Trophoblast cell (in vitro differentiated cells and primary cell): ENCODE measurements around the gene MAN1C1.

Experiments
- DNase-seq, 2 donors: peaks; one replicate each; pipeline ENCODE4 v3.0.0-alpha.2; 2016
- H2AFZ ChIP-seq: 2 replicates; pipeline ENCODE4 v1.6.1; 2013; ENCODE audit warnings: low read length, moderate library complexity, mild to moderate bottlenecking; ENCODE audit not compliant: insufficient read depth, poor library complexity
- H2AK5ac ChIP-seq: 2 replicates; pipeline ENCODE4 v1.6.1; 2013; ENCODE audit warnings: mild to moderate bottlenecking, low read length
- H2BK120ac ChIP-seq: 2 replicates; pipeline ENCODE4 v1.6.1; 2013; ENCODE audit warnings: low read length, mild to moderate bottlenecking, moderate library complexity; ENCODE audit not compliant: insufficient read depth, poor library complexity
- H2BK12ac ChIP-seq: 2 replicates; pipeline ENCODE4 v1.6.1; 2013; ENCODE audit warnings: mild to moderate bottlenecking, low read length, moderate library complexity
- H2BK5ac ChIP-seq: 2 replicates; pipeline ENCODE4 v1.6.1; 2013; ENCODE audit warnings: low read length, low read depth, moderate library complexity, mild to moderate bottlenecking; ENCODE audit not compliant: poor library complexity
- H3K14ac ChIP-seq: 2 replicates; pipeline ENCODE4 v1.6.1; 2013; ENCODE audit warnings: mild to moderate bottlenecking, low read length
- H3K18ac ChIP-seq: 2 replicates; pipeline ENCODE4 v1.6.1; 2013; ENCODE audit warnings: mild to moderate bottlenecking, low read length
- H3K23ac ChIP-seq: 2 replicates; pipeline ENCODE4 v1.6.1; 2013; ENCODE audit warnings: low read length
- H3K27ac ChIP-seq: 2 replicates; pipeline ENCODE4 v1.5.1; 2013; ENCODE audit warnings: low read depth, mild to moderate bottlenecking, inconsistent platforms, low read length, moderate library complexity
- H3K27me3 ChIP-seq: 2 replicates; pipeline ENCODE4 v1.6.1; 2013; ENCODE audit warnings: inconsistent platforms, mild to moderate bottlenecking, low read length, moderate library complexity; ENCODE audit not compliant: insufficient read depth
- H3K36me3 ChIP-seq, 2 experiments: 1 replicate in 1 of 2; 2 replicates in 1 of 2; pipeline ENCODE4 v1.6.1; 2013; ENCODE audit warnings: low read length in 2 of 2, mild to moderate bottlenecking in 2 of 2, moderate library complexity in 1 of 2; ENCODE audit not compliant: insufficient read depth in 2 of 2, control insufficient read depth in 1 of 2
- H3K4ac ChIP-seq: 2 replicates; pipeline ENCODE4 v1.6.1; 2013; ENCODE audit warnings: low read depth, mild to moderate bottlenecking, low read length, moderate library complexity
- H3K4me1 ChIP-seq, 2 experiments: 1 replicate in 1 of 2; 2 replicates in 1 of 2; pipeline ENCODE4 v1.6.1; 2013; ENCODE audit warnings: low read length in 2 of 2, mild to moderate bottlenecking in 2 of 2, moderate library complexity in 1 of 2; ENCODE audit not compliant: insufficient read depth in 2 of 2, control insufficient read depth in 1 of 2
- H3K4me2 ChIP-seq: 2 replicates; pipeline ENCODE4 v1.6.1; 2013; ENCODE audit warnings: inconsistent platforms, mild to moderate bottlenecking, low read length, moderate library complexity
- H3K4me3 ChIP-seq: 2 replicates; pipeline ENCODE4 v1.5.1; 2013; ENCODE audit warnings: mild to moderate bottlenecking, low read depth, low read length, inconsistent platforms
- H3K79me1 ChIP-seq: one replicate; pipeline ENCODE4 v1.6.1; 2013; ENCODE audit warnings: low read length
- H3K79me2 ChIP-seq: 2 replicates; pipeline ENCODE4 v1.6.1; 2013; ENCODE audit warnings: low read length, mild to moderate bottlenecking; ENCODE audit not compliant: control insufficient read depth, insufficient read depth, poor library complexity
- H3K9ac ChIP-seq: 2 replicates; pipeline ENCODE4 v1.6.1; 2013; ENCODE audit warnings: mild to moderate bottlenecking, low read length
- H3K9me3 ChIP-seq: 2 replicates; pipeline ENCODE4 v1.6.1; 2013; ENCODE audit warnings: low read depth, mild to moderate bottlenecking, control low read depth, inconsistent platforms, low read length; ENCODE audit not compliant: insufficient read depth
- H4K12ac ChIP-seq: 2 replicates; pipeline ENCODE4 v1.6.1; 2013; ENCODE audit warnings: low read depth, mild to moderate bottlenecking, low read length, moderate library complexity
- H4K8ac ChIP-seq: 2 replicates; pipeline ENCODE4 v1.6.1; 2013; ENCODE audit warnings: low read depth, mild to moderate bottlenecking, low read length, moderate library complexity
- H4K91ac ChIP-seq: one replicate; pipeline ENCODE4 v1.6.1; 2013; ENCODE audit warnings: low read depth, mild to moderate bottlenecking, low read length, moderate library complexity
- WGBS: extraction: QIAGEN DNeasy Blood & Tissue Kit; methylation state at CpG from one replicate; pipeline ENCODE4 v1.1.7; 2013; ENCODE audit warnings: missing lambda C conversion rate; ENCODE audit not compliant: insufficient read length, insufficient coverage; ENCODE audit errors: extremely low coverage; 5-methylcytosine and 5-hydroxymethylcytosine counted together

The MAN1C1 gene

GRCh38 chr1:25735956-25736529 lies 119.5 kb downstream of the MAN1C1 start:
- Histone ChIP-seq H3K79me2 (no peaks in the 10 kb centered on the region), H3K4me1 (no peaks in the 10 kb centered on the region), H2AFZ (no peak overlapping the region), H2AK5ac (no peak overlapping the region), H3K4me3 (no peak overlapping the region), H2BK120ac (no peak overlapping the region), H3K27ac (no peak overlapping the region), H3K9me3 (no peaks in the 10 kb centered on the region), H4K91ac (no peak overlapping the region), H3K14ac (no peak overlapping the region), H3K9ac (no peak overlapping the region), H3K4ac (no peak overlapping the region), H4K8ac (no peak overlapping the region), H3K27me3 (no peaks in the 10 kb centered on the region), H3K18ac (no peak overlapping the region), H3K23ac (no peak overlapping the region), H3K79me1 (no peaks in the 10 kb centered on the region), H2BK5ac (no peak overlapping the region), H3K36me3 (no peaks in the 10 kb centered on the region), H4K12ac (no peak overlapping the region), H2BK12ac (no peak overlapping the region), H3K4me2 (no peak overlapping the region)
- DNase-seq = peak in 1 of 2 donors; percentile 33
- no CpG with 5 or more reads among the region's 1 CpG for WGBS

GRCh38 chr1:25737130-25737529 lies 120.5 kb downstream of the MAN1C1 start:
- no CpG with 5 or more reads among the region's 6 CpGs for WGBS
- no peak overlapping the region for H3K23ac ChIP-seq

GRCh38 chr1:25738499-25738898 lies 121.9 kb downstream of the MAN1C1 start:
- H2AK5ac ChIP-seq = no peak overlapping the region
- no peak overlapping the region for H3K4me3 ChIP-seq

More at GRCh38 chr1:25737130-25737529, 120.5 kb downstream of the MAN1C1 start:
- Histone ChIP-seq H4K12ac (no peak overlapping the region), H3K36me3 (no peaks in the 10 kb centered on the region), H4K8ac (no peak overlapping the region), H3K4me2 (no peak overlapping the region), H3K4ac (no peak overlapping the region), H2BK5ac (no peak overlapping the region), H3K79me1 (no peaks in the 10 kb centered on the region), H3K27me3 (no peaks in the 10 kb centered on the region), H2BK12ac (no peak overlapping the region), H2AK5ac (no peak overlapping the region), H3K9me3 (no peaks in the 10 kb centered on the region), H2BK120ac (no peak overlapping the region), H3K18ac (no peak overlapping the region), H3K27ac (no peak overlapping the region), H3K4me3 (no peak overlapping the region), H2AFZ (no peak overlapping the region), H3K9ac (no peak overlapping the region), H3K14ac (no peak overlapping the region), H3K4me1 (no peaks in the 10 kb centered on the region), H3K79me2 (no peaks in the 10 kb centered on the region), H4K91ac (no peak overlapping the region)
- DNase-seq = no peak

GRCh38 chr1:25739341-25739740 lies 122.8 kb downstream of the MAN1C1 start:
- no peaks in the 10 kb centered on the region for H3K36me3 ChIP-seq
- H3K4me2 ChIP-seq = no peak overlapping the region
- H3K14ac ChIP-seq = no peak overlapping the region
- no peak overlapping the region for H4K91ac ChIP-seq
- no peak overlapping the region for H2BK5ac ChIP-seq
- H4K12ac ChIP-seq = no peak overlapping the region
- H3K79me2 ChIP-seq = no peaks in the 10 kb centered on the region
- no peak overlapping the region for H2AFZ ChIP-seq
- no peak overlapping the region for H2AK5ac ChIP-seq
- DNase-seq = no peak
- no peak overlapping the region for H3K27ac ChIP-seq
- no peak overlapping the region for H2BK120ac ChIP-seq
- H3K27me3 ChIP-seq = no peaks in the 10 kb centered on the region
- no CpG with 5 or more reads among the region's 4 CpGs for WGBS
- H3K79me1 ChIP-seq = no peaks in the 10 kb centered on the region
- no peaks in the 10 kb centered on the region for H3K9me3 ChIP-seq
- no peak overlapping the region for H3K4ac ChIP-seq
- no peak overlapping the region for H3K9ac ChIP-seq
- H2BK12ac ChIP-seq = no peak overlapping the region
- no peak overlapping the region for H3K4me3 ChIP-seq
- H4K8ac ChIP-seq = no peak overlapping the region
- no peak overlapping the region for H3K18ac ChIP-seq
- no peaks in the 10 kb centered on the region for H3K4me1 ChIP-seq
- H3K23ac ChIP-seq = no peak overlapping the region

More at GRCh38 chr1:25738499-25738898, 121.9 kb downstream of the MAN1C1 start:
- Histone ChIP-seq H3K4me2 (no peak overlapping the region), H3K9ac (no peak overlapping the region), H3K4ac (no peak overlapping the region), H2BK5ac (no peak overlapping the region), H2BK12ac (no peak overlapping the region), H3K79me1 (no peaks in the 10 kb centered on the region), H3K18ac (no peak overlapping the region), H3K23ac (no peak overlapping the region), H3K27ac (no peak overlapping the region), H2BK120ac (no peak overlapping the region), H4K8ac (no peak overlapping the region), H4K91ac (no peak overlapping the region), H3K27me3 (no peaks in the 10 kb centered on the region), H3K79me2 (no peaks in the 10 kb centered on the region), H3K9me3 (no peaks in the 10 kb centered on the region), H4K12ac (no peak overlapping the region), H3K4me1 (no peaks in the 10 kb centered on the region), H2AFZ (no peak overlapping the region), H3K36me3 (no peaks in the 10 kb centered on the region), H3K14ac (no peak overlapping the region)
- no CpG with 5 or more reads among the region's 2 CpGs for WGBS
- DNase-seq = no peak
